ENCODE measurements around the gene FSTL4.

FSTL4 gene

GRCh38 chr5:133474851-133475590, 137.3 kb downstream of the FSTL4 start:
- no peak for DNase-seq

- DNase-seq = no peak
Measured at GRCh38 chr5:133473291-133473690, 139.1 kb downstream of the FSTL4 start.

GRCh38 chr5:133472829-133473228, 139.5 kb downstream of the FSTL4 start:
- no peak for DNase-seq

GRCh38 chr5:133471699-133472098, 140.6 kb downstream of the FSTL4 start:
- no peak for DNase-seq

GRCh38 chr5:133470841-133471240, 141.5 kb downstream of the FSTL4 start:
- no peak for DNase-seq

GRCh38 chr5:133469846-133470245, 142.5 kb downstream of the FSTL4 start:
- DNase-seq = no peak

GRCh38 chr5:133469252-133469651, 143.1 kb downstream of the FSTL4 start:
- DNase-seq = no peak

- no peak for DNase-seq
Measured at GRCh38 chr5:133468596-133468995, 143.7 kb downstream of the FSTL4 start.

GRCh38 chr5:133467826-133468463, 144.4 kb downstream of the FSTL4 start:
- no peak for DNase-seq

- DNase-seq = peak; percentile 23
Measured at GRCh38 chr5:133467335-133467779, 145.0 kb downstream of the FSTL4 start.

GRCh38 chr5:133466556-133467334, 145.6 kb downstream of the FSTL4 start:
- DNase-seq = no peak

GRCh38 chr5:133464013-133464412, 148.3 kb downstream of the FSTL4 start:
- DNase-seq = no peak

GRCh38 chr5:133461796-133462516, 150.4 kb downstream of the FSTL4 start:
- DNase-seq = no peak

- no peak for DNase-seq
Measured at GRCh38 chr5:133460172-133460758, 152.1 kb downstream of the FSTL4 start.

GRCh38 chr5:133459474-133460160, 152.7 kb downstream of the FSTL4 start:
- DNase-seq = no peak

GRCh38 chr5:133458435-133458834, 153.9 kb downstream of the FSTL4 start:
- DNase-seq = no peak

GRCh38 chr5:133457439-133458355, 154.6 kb downstream of the FSTL4 start:
- DNase-seq = no peak

- no peak for DNase-seq
Measured at GRCh38 chr5:133456933-133457402, 155.4 kb downstream of the FSTL4 start.

- no peak for DNase-seq
Measured at GRCh38 chr5:133455676-133456075, 156.7 kb downstream of the FSTL4 start.

- no peak for DNase-seq
Measured at GRCh38 chr5:133454442-133454841, 157.9 kb downstream of the FSTL4 start.

GRCh38 chr5:133453831-133454230, 158.5 kb downstream of the FSTL4 start:
- no peak for DNase-seq
